ELR (cell line): Measurements from ENCODE around the gene SRGAP2.
"Not testable (repeated sequence)": the region's sequence is repeated elsewhere in the genome, so short reads cannot be mapped to it uniquely, and the experiment has no call there.

Experiments
- DNase-seq: peaks from one replicate; pipeline ENCODE4 v3.0.0-alpha.2; 2015; ENCODE audit warnings: low read depth

SRGAP2 gene

DNA sequence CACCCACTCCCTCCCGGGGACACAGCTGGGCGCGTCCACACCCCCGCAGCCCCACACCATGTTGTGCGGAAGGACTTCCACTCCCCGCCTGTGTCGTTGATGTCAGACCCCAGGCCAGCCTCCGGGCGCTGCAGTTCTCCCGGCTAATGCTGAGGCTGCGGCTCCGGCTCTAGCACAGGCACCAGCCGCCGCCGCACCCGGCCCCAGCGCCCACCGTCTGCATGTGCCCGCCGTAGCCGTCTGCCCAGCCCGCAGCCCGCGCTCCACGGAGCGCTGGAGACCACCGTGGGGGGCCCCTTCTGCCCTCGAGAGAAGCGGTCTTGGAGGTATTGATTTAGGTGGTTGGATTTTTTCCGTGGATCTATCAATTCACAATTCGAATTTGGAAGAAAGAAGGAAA lies 2.2 kb downstream of the SRGAP2 start:
- not testable (repeated sequence) for DNase-seq

DNA sequence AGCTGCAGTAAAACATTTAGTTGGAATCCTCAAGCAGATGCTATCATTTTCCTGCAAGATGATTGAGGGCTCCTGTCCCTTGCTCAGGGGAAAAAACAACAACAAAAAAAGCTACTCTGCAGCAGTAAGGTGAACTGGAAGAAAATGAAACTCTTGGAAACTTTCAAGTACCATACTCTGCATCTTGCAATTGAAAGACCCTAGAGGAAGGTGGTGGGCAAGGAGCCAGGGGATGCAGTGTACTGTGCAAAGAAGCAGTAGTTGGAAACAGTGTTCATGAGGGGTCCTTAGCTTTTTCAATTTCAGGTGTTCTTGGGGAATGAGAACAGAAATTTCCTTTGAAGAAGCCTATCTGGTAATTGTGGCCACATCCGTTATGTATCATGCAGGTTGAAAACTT lies 7.5 kb downstream of the SRGAP2 start:
- not testable (repeated sequence) for DNase-seq

DNA sequence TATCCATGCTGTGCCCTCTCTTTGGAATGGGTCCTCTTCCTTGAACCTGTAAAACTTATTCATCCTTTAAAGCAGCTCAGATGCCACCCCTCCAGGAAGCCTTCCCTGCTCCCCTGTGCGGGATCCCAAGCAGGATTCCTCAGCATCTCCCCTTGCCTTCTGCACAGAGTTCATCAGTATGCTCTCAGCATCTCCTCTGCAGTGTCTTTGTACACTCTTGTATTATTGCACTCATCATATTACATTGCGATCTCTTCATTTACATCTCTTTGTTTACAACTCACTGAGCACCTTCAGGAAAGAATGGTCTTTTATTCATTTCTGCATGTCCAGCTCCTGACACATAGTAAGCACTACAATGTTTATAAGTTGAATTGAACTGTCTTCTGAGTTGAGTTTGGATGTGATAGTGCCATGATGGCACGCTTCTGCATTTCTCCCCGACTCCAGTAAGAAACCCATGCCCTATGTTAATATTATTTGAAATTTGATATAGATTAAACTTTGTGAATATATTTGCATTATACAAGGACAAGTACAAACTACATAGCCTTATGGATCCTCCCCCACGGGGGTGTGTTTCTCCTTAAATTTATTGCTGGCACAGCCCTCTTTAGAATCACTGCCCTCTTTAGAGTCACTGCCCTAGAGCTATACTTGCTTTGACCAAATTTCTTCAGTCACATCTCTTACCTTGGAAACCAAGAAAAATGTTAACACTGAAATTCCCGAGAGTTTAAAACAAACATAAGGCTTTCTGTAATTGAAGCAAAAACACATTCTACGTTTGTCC lies 12.5 kb downstream of the SRGAP2 start:
- DNase-seq: not testable (repeated sequence)

GRCh38 chr1:206218285-206218684 lies 14.9 kb downstream of the SRGAP2 start:
- not testable (repeated sequence) for DNase-seq

DNA sequence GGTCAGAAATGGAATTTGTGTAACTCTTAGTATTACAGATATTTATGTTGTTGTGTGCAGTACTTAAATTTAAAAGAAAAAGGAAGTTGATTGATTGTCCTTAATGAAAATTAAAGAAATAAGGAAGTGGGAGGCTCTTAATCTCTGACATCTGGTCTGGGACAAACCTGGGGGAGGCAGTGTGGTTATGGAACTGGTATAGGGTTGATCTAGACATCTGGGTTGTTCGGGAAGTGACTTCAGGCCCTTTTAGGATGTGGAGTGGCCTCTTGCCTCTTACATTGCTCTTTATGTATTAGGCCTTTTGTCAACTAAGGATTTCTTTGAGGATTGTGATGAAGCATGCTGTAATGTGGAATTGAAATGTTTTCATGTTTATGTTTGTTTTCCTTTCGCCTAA lies 15.4 kb downstream of the SRGAP2 start:
- DNase-seq: not testable (repeated sequence)

DNA sequence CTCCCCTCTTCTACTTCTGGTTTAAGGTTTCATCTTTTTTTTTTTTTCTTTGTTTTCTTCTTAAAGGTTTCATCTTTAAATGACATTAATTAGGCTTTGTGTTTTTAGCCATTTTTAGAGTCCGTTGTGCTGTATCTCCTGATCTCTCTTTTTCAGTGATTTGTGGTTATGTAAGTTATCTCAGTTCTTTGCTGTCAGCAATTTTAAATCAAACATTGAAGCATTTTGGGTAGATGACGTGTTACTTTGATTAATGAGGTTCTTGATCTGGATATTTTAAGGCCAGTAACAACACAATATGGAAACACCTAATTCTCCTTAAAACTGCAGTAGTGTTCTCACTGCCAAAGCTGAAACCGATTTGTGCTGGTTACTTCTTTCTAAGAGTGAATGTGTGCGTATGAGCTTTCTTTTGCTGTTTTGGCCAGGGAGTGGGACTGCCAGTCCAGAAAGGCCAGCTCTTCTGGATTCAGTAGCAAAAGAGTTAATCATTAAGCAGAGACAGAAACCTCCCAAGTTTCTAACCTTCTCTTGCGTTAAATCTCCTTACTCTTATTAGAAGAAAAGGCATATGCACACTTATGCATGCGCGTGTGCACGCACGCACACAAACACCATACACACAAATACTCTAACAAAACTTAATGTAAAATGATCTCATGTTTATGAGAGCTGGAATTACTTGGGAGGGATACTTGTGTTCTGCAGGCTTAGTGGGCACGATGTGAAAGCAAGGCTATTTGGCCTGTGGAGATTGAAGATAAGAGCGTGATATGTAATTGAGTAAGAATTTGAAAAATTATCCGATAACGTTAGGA lies 16.4 kb downstream of the SRGAP2 start:
- not testable (repeated sequence) for DNase-seq

DNA sequence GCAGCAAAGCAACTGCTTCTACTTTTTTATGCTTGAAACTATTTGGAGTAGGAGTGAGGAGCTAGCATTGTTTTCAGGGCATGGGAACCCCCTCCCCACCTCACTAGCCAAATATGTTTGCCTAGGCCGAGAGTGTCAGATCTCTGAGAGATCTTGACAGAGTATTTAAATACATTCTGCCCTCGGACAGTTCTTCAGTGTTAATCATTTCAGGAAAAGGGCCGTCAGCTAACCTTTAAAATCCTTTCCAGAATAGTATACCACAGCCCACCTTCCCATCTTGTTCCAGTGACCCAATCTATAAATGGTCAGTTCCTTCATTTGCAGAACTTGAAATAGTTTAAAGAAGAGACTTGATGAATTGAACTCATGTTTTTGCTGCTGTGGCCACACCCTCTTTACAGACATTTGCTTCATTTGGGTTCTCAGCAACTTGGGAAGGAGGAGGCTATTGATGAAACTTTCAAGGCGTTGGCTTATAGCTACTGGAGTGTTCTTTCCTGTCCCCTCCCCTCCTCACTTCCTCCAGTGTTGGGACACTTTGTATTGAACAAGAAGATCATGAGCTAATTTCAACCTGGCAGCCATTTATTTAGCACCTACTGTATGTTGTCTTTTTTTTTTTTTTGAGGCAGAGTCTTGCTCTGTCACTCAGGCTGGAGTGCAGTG lies 17.1 kb downstream of the SRGAP2 start:
- DNase-seq: not testable (repeated sequence)

GRCh38 chr1:206221585-206221984 lies 18.2 kb downstream of the SRGAP2 start:
- DNase-seq: not testable (repeated sequence)

- DNase-seq: not testable (repeated sequence)
Measured at GRCh38 chr1:206224190-206224776, 20.9 kb downstream of the SRGAP2 start.

GRCh38 chr1:206225386-206225785 lies 22.0 kb downstream of the SRGAP2 start:
- not testable (repeated sequence) for DNase-seq

DNA sequence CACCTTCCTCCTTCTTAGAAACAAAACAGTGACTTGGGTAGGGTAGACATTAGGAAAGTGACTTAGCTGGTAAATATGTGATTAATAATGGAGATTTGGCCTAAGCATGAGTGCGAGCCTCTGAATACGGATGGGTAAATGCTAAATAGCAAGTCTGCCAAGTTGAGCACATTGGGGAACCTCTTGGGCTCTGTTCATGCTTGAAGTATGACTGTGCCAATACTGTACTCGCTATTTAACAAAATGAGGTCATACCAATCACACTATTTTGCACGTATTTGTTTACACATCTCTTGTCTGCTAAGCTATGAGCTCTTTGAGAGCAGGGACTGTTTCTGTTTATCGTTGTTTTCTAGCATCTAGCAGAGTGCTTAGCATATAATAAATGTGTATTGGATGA lies 23.5 kb downstream of the SRGAP2 start:
- not testable (repeated sequence) for DNase-seq

DNA sequence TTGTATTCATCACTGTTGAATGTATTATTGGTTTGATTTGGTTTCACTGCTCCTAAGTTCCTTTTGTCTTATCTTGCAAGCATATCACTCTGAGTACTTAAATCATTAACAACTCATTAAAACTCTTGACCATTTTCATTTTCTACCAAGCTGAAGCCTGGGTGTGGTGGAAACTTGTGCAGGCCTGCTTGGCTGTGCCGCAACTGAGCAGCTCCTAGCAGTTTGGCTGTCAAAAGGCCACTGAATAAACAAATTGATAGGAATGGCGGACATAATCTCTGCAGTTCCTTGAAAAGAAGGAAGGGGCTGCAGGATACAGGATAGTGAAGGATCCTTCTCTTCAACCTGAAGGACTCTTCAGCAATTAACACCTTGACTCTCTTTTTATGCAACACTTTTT lies 25.9 kb downstream of the SRGAP2 start:
- DNase-seq: not testable (repeated sequence)

DNA sequence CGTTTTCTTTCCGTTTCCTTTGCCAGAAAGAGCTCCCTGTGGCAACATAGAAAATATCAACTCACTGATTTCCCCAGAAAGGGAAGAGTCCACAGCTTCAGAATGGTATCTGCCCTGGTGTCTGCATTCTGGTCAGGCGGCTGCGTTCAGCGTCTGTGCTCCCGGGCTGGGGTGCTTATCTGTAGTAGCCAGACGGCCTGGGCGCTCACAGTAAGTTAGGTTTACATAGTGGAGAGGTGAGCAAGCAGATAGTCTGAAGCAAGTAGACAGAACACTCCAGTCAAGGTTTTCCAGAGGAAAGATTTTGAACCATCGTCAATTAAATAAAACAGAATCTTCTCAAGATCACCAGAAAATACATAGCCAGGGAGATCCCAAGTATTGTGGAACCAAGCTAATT lies 28.6 kb downstream of the SRGAP2 start:
- not testable (repeated sequence) for DNase-seq

GRCh38 chr1:206232970-206233645 lies 29.8 kb downstream of the SRGAP2 start:
- DNase-seq: not testable (repeated sequence)

DNA sequence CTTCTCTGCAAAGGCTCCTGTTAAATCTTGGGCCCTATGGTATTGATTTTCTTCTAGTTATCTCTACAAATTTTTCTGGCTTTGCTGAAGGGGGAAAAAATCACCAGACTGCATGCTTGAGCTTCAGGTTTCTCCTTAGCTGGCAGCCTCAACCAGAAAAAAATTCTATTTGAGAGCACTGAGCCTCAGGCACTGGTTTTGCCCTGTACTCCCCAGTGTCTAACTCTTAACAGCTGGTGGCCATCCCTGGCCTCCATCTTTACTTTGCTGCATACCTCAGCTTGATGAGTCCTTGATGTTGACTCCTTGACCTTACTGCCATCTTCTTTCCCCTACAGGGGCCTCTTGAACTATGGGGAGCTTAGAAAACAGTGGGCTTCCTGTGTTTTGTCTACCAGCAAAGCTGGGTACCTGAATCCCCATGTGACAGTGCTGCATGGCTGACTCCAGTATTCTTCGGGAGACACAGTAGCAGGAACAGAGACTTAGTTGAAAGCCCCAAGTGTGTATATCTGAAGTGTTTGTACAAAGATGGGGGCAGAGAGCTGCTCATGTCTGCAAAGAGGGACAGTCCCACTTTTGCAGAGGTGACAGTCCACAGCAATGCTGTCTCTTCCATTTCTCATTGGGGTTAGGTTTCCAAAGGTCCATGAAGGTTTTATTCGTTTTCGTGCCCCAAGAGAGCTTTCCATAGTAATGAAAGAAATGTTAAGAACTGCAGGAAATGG lies 31.0 kb downstream of the SRGAP2 start:
- not testable (repeated sequence) for DNase-seq

DNA sequence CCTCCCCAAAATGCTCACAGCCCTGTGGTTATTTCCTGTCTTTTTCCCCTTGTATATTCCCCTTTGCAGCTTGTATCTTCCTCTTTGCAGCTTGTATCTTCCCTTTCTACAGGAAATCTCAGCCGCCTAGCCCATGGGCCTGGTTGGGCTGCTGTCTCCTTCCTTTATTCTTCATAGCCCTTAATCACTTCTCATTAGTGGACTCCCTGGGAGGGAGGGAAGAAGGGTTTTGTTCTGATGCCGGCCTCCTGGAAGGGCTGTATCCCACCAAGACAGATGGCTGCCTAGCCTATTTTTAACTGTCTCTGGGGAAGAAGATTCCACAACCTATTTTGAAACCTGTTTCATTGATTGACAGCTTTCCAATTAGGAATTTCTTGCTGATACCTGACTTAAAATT lies 31.8 kb downstream of the SRGAP2 start:
- not testable (repeated sequence) for DNase-seq

DNA sequence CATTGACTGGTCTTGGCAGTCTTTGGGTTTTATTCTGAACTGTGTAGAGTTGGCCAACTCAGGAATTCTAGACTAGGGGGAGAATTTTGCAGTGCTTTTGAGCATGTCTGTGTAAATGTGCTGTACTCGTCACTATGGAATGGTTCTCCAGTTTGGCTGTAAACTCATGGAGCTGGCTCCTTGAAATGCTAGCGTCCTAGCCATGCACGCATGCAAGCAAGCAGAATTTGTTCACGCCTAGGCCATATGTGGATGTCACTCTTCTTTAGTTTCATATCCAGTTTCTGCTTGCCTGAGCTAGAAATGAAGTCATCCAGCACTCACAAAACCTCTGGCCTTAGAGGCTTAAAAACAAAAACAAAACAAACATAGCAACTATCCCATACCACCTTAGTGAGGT lies 36.9 kb downstream of the SRGAP2 start:
- not testable (repeated sequence) for DNase-seq

GRCh38 chr1:206243335-206243734 lies 40.0 kb downstream of the SRGAP2 start:
- not testable (repeated sequence) for DNase-seq

DNA sequence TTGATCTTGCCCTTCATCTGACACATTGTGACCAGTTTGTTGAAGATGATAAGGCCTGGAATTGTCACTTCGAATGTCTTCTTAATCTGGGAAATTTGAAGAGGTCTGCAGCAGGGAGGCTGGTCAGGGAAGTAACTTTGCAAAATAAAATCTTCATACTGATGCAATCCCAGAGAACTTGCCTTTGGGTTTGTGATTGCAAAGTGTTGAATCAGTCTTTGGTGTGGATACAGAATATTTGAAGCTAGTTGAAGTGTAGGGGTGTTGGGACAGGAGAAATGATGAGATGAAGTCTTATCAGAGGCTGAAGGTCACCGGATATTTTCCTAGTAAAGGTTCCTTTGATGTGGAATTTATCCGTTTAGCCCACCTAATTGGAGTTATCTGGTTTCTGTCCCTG lies 42.1 kb downstream of the SRGAP2 start:
- DNase-seq: not testable (repeated sequence)

- DNase-seq: not testable (repeated sequence)
Measured at GRCh38 chr1:206246129-206246886, 43.0 kb downstream of the SRGAP2 start.
